Liver (tissue), 3 donors: Measurements from ENCODE around the gene LRRC51.

Source experiments
- CTCF ChIP-seq: fragments of 150-350 bp; IDR thresholded peaks from 2 replicates; pipeline ENCODE4 v1.5.1; 2017; ENCODE audit warnings: improper control_type of control experiment, low read depth, low read length; ENCODE audit not compliant: missing input control
- HNF4G ChIP-seq: IDR thresholded peaks from 2 replicates; pipeline ENCODE4 v1.6.1; 2016; ENCODE audit warnings: antibody characterized with exemption
- JUND ChIP-seq, 2 donors: IDR thresholded peaks; 2 replicates each; pipeline ENCODE4 v1.6.1; 2016; ENCODE audit warnings: antibody characterized with exemption in 2 of 2
- RAD21 ChIP-seq, 2 donors: IDR thresholded peaks; 2 replicates each; pipeline ENCODE4 v1.6.1; 2016; ENCODE audit warnings: antibody characterized with exemption in 2 of 2, mild to moderate bottlenecking in 2 of 2
- RXRA ChIP-seq, 2 donors: IDR thresholded peaks; 2 replicates each; pipeline ENCODE4 v1.6.1; 2017 to 2018; ENCODE audit warnings: antibody characterized with exemption in 2 of 2, mild to moderate bottlenecking in 1 of 2
- YY1 ChIP-seq: IDR thresholded peaks from 2 replicates; pipeline ENCODE4 v1.6.1; 2016; ENCODE audit warnings: antibody characterized with exemption, mild to moderate bottlenecking
- donor health status: healthy.
- donor health status: healthy.

GRCh38 chr11:72048766-72049460, 31.7 kb upstream of the LRRC51 start:
- TF ChIP-seq CTCF: no peak
- TF ChIP-seq YY1: no peak
- TF ChIP-seq HNF4G: no peak
- TF ChIP-seq JUND (IDR thresholded peaks at IDR 0.05): no peak
- TF ChIP-seq RAD21 (IDR thresholded peaks at IDR 0.05): no peak
- TF ChIP-seq RXRA (IDR thresholded peaks at IDR 0.05): no peak
